HEK293 (cell line): ENCODE measurements around the gene RYR2.

ENCODE experiments used
- GFI1B ChIP-seq: fragments of 450-650 bp; formaldehyde crosslinking; IDR thresholded peaks from 2 replicates; pipeline ENCODE4 v1.5.1; 2016; ENCODE audit warnings: missing biosample characterization, missing genetic modification characterization
- GLIS2 ChIP-seq: fragments of 450-650 bp; formaldehyde crosslinking; IDR thresholded peaks from 2 replicates; pipeline ENCODE4 v1.5.1; 2016; ENCODE audit warnings: missing biosample characterization, missing genetic modification characterization
- HOXD13 ChIP-seq: sonication (generic); formaldehyde crosslinking; IDR thresholded peaks from 2 replicates; pipeline ENCODE4 v1.8.0; 2022; ENCODE audit warnings: missing genetic modification reagents, borderline replicate concordance
- KLF1 ChIP-seq: fragments of 450-650 bp; formaldehyde crosslinking; IDR thresholded peaks from 2 replicates; pipeline ENCODE4 v1.5.1; 2016; ENCODE audit warnings: missing biosample characterization, missing genetic modification characterization
- OSR2 ChIP-seq: fragments of 450-650 bp; formaldehyde crosslinking; IDR thresholded peaks from 2 replicates; pipeline ENCODE4 v1.5.1; 2016; ENCODE audit warnings: missing biosample characterization, missing genetic modification characterization
- SCRT2 ChIP-seq: fragments of 450-650 bp; formaldehyde crosslinking; IDR thresholded peaks from 2 replicates; pipeline ENCODE4 v1.5.1; 2016; ENCODE audit warnings: missing biosample characterization, missing genetic modification characterization
- WT1 ChIP-seq: fragments of 450-650 bp; formaldehyde crosslinking; IDR thresholded peaks from 2 replicates; pipeline ENCODE4 v1.5.1; 2016; ENCODE audit warnings: missing biosample characterization, missing genetic modification characterization
- ZBTB21 ChIP-seq: fragments of 450-650 bp; formaldehyde crosslinking; IDR thresholded peaks from 2 replicates; pipeline ENCODE4 v1.5.1; 2017; ENCODE audit warnings: missing biosample characterization, missing genetic modification characterization
- ZBTB8A ChIP-seq: fragments of 450-650 bp; formaldehyde crosslinking; IDR thresholded peaks from 2 replicates; pipeline ENCODE4 v1.5.1; 2016; ENCODE audit warnings: missing biosample characterization, missing genetic modification characterization
- ZNF10 ChIP-seq: fragments of 450-650 bp; formaldehyde crosslinking; IDR thresholded peaks from 2 replicates; pipeline ENCODE4 v1.5.1; 2017; ENCODE audit warnings: missing biosample characterization, missing genetic modification characterization
- ZNF146 ChIP-seq: fragments of 450-650 bp; formaldehyde crosslinking; IDR thresholded peaks from 2 replicates; pipeline ENCODE4 v1.5.1; 2016; ENCODE audit warnings: missing biosample characterization, missing genetic modification characterization
- ZNF175 ChIP-seq: fragments of 450-650 bp; formaldehyde crosslinking; IDR thresholded peaks from 2 replicates; pipeline ENCODE4 v1.5.1; 2016; ENCODE audit warnings: missing biosample characterization, missing genetic modification characterization
- ZNF184 ChIP-seq: fragments of 450-650 bp; IDR thresholded peaks from 2 replicates; pipeline ENCODE4 v1.5.1; 2018; ENCODE audit warnings: missing biosample characterization, mild to moderate bottlenecking, missing genetic modification characterization
- ZNF2 ChIP-seq: fragments of 450-650 bp; formaldehyde crosslinking; IDR thresholded peaks from 2 replicates; pipeline ENCODE4 v1.5.1; 2016; ENCODE audit warnings: missing biosample characterization, missing genetic modification characterization
- ZNF223 ChIP-seq: fragments of 450-650 bp; formaldehyde crosslinking; IDR thresholded peaks from 2 replicates; pipeline ENCODE4 v1.5.1; 2016; ENCODE audit warnings: missing biosample characterization, missing genetic modification characterization
- ZNF394 ChIP-seq: fragments of 450-650 bp; formaldehyde crosslinking; IDR thresholded peaks from 2 replicates; pipeline ENCODE4 v1.5.1; 2016; ENCODE audit warnings: missing biosample characterization, missing genetic modification characterization, mild to moderate bottlenecking, moderate library complexity, borderline replicate concordance
- ZNF449 ChIP-seq: fragments of 450-650 bp; formaldehyde crosslinking; IDR thresholded peaks from 2 replicates; pipeline ENCODE4 v1.5.1; 2017; ENCODE audit warnings: missing biosample characterization, mild to moderate bottlenecking, missing genetic modification characterization, moderate library complexity
- ZNF518A ChIP-seq: fragments of 450-650 bp; formaldehyde crosslinking; conservative IDR thresholded peaks from 2 replicates; pipeline ENCODE4 v1.5.1; 2016; ENCODE audit warnings: low read depth, missing biosample characterization, missing genetic modification characterization
- ZNF530 ChIP-seq: fragments of 450-650 bp; formaldehyde crosslinking; IDR thresholded peaks from 2 replicates; pipeline ENCODE4 v1.5.1; 2016; ENCODE audit warnings: low read depth, missing biosample characterization, missing genetic modification characterization
- ZNF558 ChIP-seq: fragments of 450-650 bp; formaldehyde crosslinking; IDR thresholded peaks from 2 replicates; pipeline ENCODE4 v1.5.1; 2016; ENCODE audit warnings: missing biosample characterization, missing genetic modification characterization
- ZNF561 ChIP-seq: fragments of 450-650 bp; IDR thresholded peaks from 2 replicates; pipeline ENCODE4 v1.5.1; 2018; ENCODE audit warnings: missing biosample characterization, missing genetic modification characterization, borderline replicate concordance
- ZNF629 ChIP-seq: fragments of 450-650 bp; formaldehyde crosslinking; IDR thresholded peaks from 2 replicates; pipeline ENCODE4 v1.5.1; 2017; ENCODE audit warnings: missing biosample characterization, missing genetic modification characterization
- ZNF670 ChIP-seq: fragments of 450-650 bp; formaldehyde crosslinking; IDR thresholded peaks from 2 replicates; pipeline ENCODE4 v1.5.1; 2016; ENCODE audit warnings: missing biosample characterization, missing genetic modification characterization, low read depth
- ZNF768 ChIP-seq: fragments of 450-650 bp; formaldehyde crosslinking; IDR thresholded peaks from 2 replicates; pipeline ENCODE4 v1.5.1; 2018; ENCODE audit warnings: missing biosample characterization, mild to moderate bottlenecking, missing genetic modification characterization
- ZSCAN30 ChIP-seq: fragments of 450-650 bp; IDR thresholded peaks from 2 replicates; pipeline ENCODE4 v1.5.1; 2018; ENCODE audit warnings: missing biosample characterization, mild to moderate bottlenecking, missing genetic modification characterization, moderate library complexity
- ZXDB ChIP-seq: fragments of 450-650 bp; formaldehyde crosslinking; IDR thresholded peaks from 2 replicates; pipeline ENCODE4 v1.5.1; 2016; ENCODE audit warnings: missing biosample characterization, missing genetic modification characterization
- TF ChIP-seq, protein P1 (sequence below): fragments of 450-650 bp; formaldehyde crosslinking; IDR thresholded peaks from 2 replicates; pipeline ENCODE4 v1.5.1; 2016; ENCODE audit warnings: missing biosample characterization, missing genetic modification characterization
- TF ChIP-seq, protein P2 (sequence below): fragments of 450-650 bp; formaldehyde crosslinking; IDR thresholded peaks from 2 replicates; pipeline ENCODE4 v1.5.1; 2017; ENCODE audit warnings: missing biosample characterization, missing genetic modification characterization
- TF ChIP-seq, protein P3 (sequence below): fragments of 450-650 bp; formaldehyde crosslinking; IDR thresholded peaks from 2 replicates; pipeline ENCODE4 v1.5.1; 2016; ENCODE audit warnings: missing biosample characterization, missing genetic modification characterization

RYR2 gene

GRCh38 chr1:237166593-237167101 lies 124.7 kb downstream of the RYR2 start (continued):
- TF ChIP-seq ZNF670 (tag by site-specific recombination) (no peak), ZNF768 (no peak), ZXDB (tag by site-specific recombination) (peak; percentile 48; the same call in 1 of the 2 replicates), SCRT2 (tag by site-specific recombination) (peak; percentile 44; the same call in 1 of the 2 replicates), ZNF10 (tag by site-specific recombination) (peak; percentile 86), ZNF530 (tag by site-specific recombination) (no peak), OSR2 (tag by site-specific recombination) (peak; percentile 97), WT1 (tag by site-specific recombination) (peak; percentile 88), ZBTB8A (tag by site-specific recombination) (0 out of 2 replicates have a peak, but pooled peaks have one; percentile 14), ZNF518A (peak; percentile 51; the same call in 1 of the 2 replicates), HOXD13 (no peak), ZNF223 (no peak), ZNF2 (tag by site-specific recombination) (peak; percentile 79), ZSCAN30 (tag by site-specific recombination) (peak; percentile 62; the same call in 1 of the 2 replicates), ZNF558 (tag by site-specific recombination) (peak; percentile 46; the same call in 1 of the 2 replicates), ZNF561 (tag by site-specific recombination) (peak; percentile 74; the same call in 1 of the 2 replicates), ZNF629 (peak; percentile 97), ZNF449 (tag by site-specific recombination) (peak; percentile 30; the same call in 1 of the 2 replicates), ZNF394 (tag by site-specific recombination) (0 out of 2 replicates have a peak, but pooled peaks have one; percentile 17), GLIS2 (tag by site-specific recombination) (no peak), ZNF184 (peak; percentile 90), ZBTB21 (tag by site-specific recombination) (peak; percentile 69; the same call in 1 of the 2 replicates), GFI1B (tag by site-specific recombination) (peak; percentile 97), ZNF175 (tag by site-specific recombination) (no peak), ZNF146 (tag by site-specific recombination) (peak; percentile 40), KLF1 (tag by site-specific recombination) (no peak)
- TF ChIP-seq, protein P1, sequence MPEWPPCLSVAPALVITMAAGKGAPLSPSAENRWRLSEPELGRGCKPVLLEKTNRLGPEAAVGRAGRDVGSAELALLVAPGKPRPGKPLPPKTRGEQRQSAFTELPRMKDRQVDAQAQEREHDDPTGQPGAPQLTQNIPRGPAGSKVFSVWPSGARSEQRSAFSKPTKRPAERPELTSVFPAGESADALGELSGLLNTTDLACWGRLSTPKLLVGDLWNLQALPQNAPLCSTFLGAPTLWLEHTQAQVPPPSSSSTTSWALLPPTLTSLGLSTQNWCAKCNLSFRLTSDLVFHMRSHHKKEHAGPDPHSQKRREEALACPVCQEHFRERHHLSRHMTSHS (tag by site-specific recombination) = peak; percentile 54; the same call in 1 of the 2 replicates
- TF ChIP-seq, protein P2, sequence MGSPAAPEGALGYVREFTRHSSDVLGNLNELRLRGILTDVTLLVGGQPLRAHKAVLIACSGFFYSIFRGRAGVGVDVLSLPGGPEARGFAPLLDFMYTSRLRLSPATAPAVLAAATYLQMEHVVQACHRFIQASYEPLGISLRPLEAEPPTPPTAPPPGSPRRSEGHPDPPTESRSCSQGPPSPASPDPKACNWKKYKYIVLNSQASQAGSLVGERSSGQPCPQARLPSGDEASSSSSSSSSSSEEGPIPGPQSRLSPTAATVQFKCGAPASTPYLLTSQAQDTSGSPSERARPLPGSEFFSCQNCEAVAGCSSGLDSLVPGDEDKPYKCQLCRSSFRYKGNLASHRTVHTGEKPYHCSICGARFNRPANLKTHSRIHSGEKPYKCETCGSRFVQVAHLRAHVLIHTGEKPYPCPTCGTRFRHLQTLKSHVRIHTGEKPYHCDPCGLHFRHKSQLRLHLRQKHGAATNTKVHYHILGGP = peak; percentile 68; the same call in 1 of the 2 replicates
- TF ChIP-seq, protein P3, sequence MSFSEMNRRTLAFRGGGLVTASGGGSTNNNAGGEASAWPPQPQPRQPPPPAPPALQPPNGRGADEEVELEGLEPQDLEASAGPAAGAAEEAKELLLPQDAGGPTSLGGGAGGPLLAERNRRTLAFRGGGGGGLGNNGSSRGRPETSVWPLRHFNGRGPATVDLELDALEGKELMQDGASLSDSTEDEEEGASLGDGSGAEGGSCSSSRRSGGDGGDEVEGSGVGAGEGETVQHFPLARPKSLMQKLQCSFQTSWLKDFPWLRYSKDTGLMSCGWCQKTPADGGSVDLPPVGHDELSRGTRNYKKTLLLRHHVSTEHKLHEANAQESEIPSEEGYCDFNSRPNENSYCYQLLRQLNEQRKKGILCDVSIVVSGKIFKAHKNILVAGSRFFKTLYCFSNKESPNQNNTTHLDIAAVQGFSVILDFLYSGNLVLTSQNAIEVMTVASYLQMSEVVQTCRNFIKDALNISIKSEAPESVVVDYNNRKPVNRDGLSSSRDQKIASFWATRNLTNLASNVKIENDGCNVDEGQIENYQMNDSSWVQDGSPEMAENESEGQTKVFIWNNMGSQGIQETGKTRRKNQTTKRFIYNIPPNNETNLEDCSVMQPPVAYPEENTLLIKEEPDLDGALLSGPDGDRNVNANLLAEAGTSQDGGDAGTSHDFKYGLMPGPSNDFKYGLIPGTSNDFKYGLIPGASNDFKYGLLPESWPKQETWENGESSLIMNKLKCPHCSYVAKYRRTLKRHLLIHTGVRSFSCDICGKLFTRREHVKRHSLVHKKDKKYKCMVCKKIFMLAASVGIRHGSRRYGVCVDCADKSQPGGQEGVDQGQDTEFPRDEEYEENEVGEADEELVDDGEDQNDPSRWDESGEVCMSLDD (tag by site-specific recombination) = no peak
